Retinal pigment epithelial cell (primary cell): ENCODE results near the gene LPXN.

ENCODE experiments used
- DNase-seq: peaks from one replicate; pipeline ENCODE4 v3.0.0-alpha.2; 2010; ENCODE audit warnings: low read depth
- H3K4me3 ChIP-seq: 2 replicates; pipeline ENCODE4 v1.5.1; 2011; ENCODE audit warnings: mild to moderate bottlenecking, low read length, control low read depth, moderate library complexity
- TF ChIP-seq, protein P1 (sequence below): conservative IDR thresholded peaks from 2 replicates; pipeline ENCODE4 v1.5.1; 2011; ENCODE audit warnings: low read depth, low read length, control low read depth, inconsistent platforms

Gene LPXN

DNA sequence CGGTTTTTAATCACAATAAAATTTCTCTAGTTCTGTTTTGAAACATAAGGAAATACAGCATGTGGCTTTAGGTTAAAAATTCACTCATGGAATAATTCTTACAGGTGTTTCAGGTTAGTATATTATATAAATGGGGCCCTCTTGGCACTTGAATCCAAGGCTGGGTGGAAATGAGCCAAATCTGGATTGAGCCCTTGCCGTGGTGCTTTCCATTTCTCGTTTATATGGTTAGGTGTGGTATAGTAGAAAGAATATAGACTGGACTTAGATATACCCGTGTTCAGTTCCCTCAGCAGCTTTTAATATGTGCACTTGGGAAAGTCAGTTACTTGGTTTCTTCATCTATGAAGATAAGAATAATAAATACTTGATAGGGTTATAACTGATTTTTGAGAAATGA is 19.2 kb upstream of the LPXN start:
- no peak for DNase-seq
- TF ChIP-seq, protein P1, sequence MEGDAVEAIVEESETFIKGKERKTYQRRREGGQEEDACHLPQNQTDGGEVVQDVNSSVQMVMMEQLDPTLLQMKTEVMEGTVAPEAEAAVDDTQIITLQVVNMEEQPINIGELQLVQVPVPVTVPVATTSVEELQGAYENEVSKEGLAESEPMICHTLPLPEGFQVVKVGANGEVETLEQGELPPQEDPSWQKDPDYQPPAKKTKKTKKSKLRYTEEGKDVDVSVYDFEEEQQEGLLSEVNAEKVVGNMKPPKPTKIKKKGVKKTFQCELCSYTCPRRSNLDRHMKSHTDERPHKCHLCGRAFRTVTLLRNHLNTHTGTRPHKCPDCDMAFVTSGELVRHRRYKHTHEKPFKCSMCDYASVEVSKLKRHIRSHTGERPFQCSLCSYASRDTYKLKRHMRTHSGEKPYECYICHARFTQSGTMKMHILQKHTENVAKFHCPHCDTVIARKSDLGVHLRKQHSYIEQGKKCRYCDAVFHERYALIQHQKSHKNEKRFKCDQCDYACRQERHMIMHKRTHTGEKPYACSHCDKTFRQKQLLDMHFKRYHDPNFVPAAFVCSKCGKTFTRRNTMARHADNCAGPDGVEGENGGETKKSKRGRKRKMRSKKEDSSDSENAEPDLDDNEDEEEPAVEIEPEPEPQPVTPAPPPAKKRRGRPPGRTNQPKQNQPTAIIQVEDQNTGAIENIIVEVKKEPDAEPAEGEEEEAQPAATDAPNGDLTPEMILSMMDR: no peak
- no peak overlapping the region for H3K4me3 ChIP-seq

DNA sequence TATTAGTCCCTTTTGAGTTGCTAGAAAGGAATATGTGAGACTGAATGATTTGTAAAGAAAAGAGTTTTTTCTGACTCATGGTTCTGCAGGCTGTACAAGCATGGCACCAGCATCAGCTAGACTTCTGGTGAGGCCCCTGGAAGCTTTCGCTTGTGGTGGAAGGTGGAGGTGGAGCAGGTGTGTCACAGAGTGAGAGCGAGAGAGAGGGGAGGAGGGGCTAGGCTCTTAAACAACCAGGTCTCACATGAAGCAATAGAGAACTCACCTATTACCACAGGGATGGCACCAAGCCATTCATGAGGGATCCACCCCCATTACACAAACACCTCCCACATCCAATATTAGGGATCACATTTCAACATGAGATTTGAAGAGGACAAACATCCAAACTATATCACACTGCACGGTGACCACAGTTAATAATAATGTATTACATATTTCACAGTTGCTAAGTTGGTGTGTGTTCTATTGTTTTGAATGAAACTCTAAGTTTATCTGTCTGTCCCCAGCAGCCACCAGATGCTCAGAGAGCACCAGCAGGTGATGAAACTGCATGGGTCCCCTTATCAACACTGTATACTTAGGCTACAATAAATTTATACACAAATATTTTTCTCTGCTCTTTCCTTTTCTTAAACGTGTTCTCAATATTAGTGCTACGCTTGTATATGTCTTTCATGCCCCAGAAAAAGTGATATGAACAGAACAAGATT is 17.3 kb upstream of the LPXN start:
- no peak for DNase-seq
- TF ChIP-seq, protein P1: no peak

DNA sequence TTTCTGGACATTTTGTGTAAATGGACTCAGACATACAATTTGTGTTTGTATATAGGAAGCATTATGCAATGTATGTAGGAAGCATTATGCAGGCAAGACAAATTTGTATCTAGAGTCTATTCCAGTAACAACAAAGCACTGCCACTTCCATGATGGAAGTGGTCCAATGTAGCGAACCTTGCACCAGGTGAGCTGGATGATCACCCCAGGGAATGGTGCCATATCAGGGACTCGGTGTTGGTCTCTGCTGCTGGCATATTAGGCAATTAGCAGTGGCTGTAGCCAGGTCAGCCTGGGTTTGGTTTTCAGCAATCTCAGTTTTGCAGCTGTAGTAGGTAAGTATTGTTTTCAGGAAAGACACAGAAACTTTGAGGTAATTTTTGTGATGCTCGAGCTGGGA is 16.0 kb upstream of the LPXN start:
- TF ChIP-seq, protein P1: no peak
- H3K4me3 ChIP-seq: no peak overlapping the region

More for the DNA sequence above, 17.3 kb upstream of the LPXN start:
- no peak overlapping the region for H3K4me3 ChIP-seq

DNA sequence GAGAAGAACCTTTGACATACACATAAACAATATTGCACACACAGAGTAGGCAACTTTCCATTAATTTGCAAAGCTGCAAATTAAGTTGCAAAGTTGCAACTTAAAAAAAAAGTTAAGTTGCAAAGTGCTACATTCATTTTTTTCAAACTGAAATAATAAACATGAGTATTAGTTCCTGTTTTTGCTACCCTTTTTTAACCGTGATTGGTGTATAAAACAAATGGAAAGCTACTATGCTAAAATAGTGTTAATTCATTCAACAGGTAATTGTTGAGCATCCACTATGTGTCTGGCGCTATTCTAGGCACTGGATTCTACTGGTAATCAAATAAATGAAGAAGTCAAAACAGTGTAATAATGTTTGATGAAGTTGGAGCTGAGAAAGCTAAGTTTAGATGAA is 11.3 kb upstream of the LPXN start:
- DNase-seq: no peak
- TF ChIP-seq, protein P1: no peak
- no peak overlapping the region for H3K4me3 ChIP-seq

More for the DNA sequence above, 16.0 kb upstream of the LPXN start:
- DNase-seq: no peak

DNA sequence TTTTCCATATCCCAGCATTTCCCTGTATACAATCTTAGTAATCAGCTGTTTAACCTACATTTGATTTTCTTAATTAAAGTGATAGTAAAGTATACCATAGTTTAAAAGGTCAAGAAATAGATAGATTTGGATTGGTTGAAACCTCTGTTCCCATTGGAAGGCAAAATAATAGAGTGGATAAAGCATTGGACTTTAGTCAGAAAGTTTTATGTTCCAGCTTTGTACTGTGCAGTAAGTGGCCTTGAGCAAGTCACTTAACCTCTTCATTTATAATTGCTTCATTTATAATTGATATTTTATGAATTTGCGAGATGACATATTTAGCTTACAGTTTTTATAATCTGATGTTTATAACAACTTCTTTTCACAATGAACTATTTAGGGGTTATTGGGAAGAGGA is 6.8 kb upstream of the LPXN start:
- DNase-seq: no peak
- H3K4me3 ChIP-seq: no peak overlapping the region
- TF ChIP-seq, protein P1: no peak

DNA sequence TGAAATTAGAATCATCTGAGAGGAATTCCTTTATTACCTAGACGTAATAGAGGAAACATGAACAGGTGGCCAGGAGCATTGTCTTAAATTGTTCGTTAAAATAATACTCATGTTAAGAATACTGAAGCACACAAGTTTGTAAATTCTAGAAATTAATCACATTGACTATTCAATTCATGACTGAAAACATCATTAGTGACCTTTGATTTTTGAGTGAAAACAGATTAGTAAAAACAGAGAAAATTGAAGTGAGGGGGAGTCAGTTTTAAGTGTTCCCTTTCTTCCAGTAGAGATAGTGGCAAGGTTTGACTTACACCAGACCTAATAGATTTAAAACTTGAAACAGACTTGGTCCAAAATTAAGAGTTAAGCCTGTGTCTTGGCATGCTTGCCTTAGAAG is 4.7 kb upstream of the LPXN start:
- peak overlapping the region; percentile 88 for H3K4me3 ChIP-seq
- TF ChIP-seq, protein P1: no peak
- no peak for DNase-seq
